Gastrocnemius medialis (tissue), 4 donors: Measurements from ENCODE around the gene NUDT1. TPM values are rescaled to one million over a fixed set of nuclear protein-coding genes. Genes with fewer than 3 reads are reported as not detected.
A peak's percentile ranks its signal among the peaks of the same experiment; 100 is the strongest.

ENCODE experiments used
- ATAC-seq, 2 donors: fragments of 150-250 bp; one replicate each; pipeline ENCODE4 v1.9.1; 2016
- DNase-seq, 2 donors: peaks; one replicate each; pipeline ENCODE4 v3.0.0-alpha.2; 2019
- H3K27ac ChIP-seq, 4 donors: fragments of 200-600 bp; sonication (generic); 1 replicate in 1 of 4; 2 replicates in 3 of 4; pipeline ENCODE4 v1.5.1; 2016 to 2018; ENCODE audit warnings: mild to moderate bottlenecking in 2 of 4, moderate library complexity in 1 of 4
- H3K27me3 ChIP-seq, 3 donors: fragments of 200-600 bp; sonication (generic) in 2 of 3; 1 replicate in 1 of 3; 2 replicates in 2 of 3; pipeline versions ENCODE4 v1.5.1 to v1.6.0; 2016 to 2019; ENCODE audit warnings: mild to moderate bottlenecking in 1 of 3, moderate library complexity in 1 of 3
- H3K36me3 ChIP-seq, 2 donors: fragments of 200-600 bp; sonication (generic) in 1 of 2; one replicate each; pipeline ENCODE4 v1.5.1; 2017 to 2018
- H3K4me1 ChIP-seq, 2 donors: fragments of 200-600 bp; sonication (generic) in 1 of 2; one replicate each; pipeline ENCODE4 v1.5.1; 2016 to 2017; ENCODE audit warnings: mild to moderate bottlenecking in 2 of 2
- H3K4me3 ChIP-seq, 4 donors: fragments of 200-600 bp; sonication (generic) in 3 of 4; 1 replicate in 1 of 4; 2 replicates in 3 of 4; pipeline ENCODE4 v1.5.1; 2016 to 2019; ENCODE audit warnings: mild to moderate bottlenecking in 2 of 4
- H3K9me3 ChIP-seq, 3 donors: fragments of 200-600 bp; sonication (generic) in 2 of 3; 1 replicate in 1 of 3; 2 replicates in 2 of 3; pipeline ENCODE4 v1.5.1; 2016 to 2019
- CTCF ChIP-seq, 5 experiments: fragments of 450-650 bp in 3 of 5; fragments of 200-600 bp in 2 of 5; sonication (generic) in 2 of 5; IDR thresholded peaks in 4 of 5; conservative IDR thresholded peaks in 1 of 5; 1 replicate in 4 of 5; 2 replicates in 1 of 5; pipeline ENCODE4 v1.5.1; 2016 to 2019; ENCODE audit warnings: antibody characterized with exemption in 5 of 5, mild to moderate bottlenecking in 3 of 5, moderate library complexity in 3 of 5
- POLR2A ChIP-seq, 2 donors: fragments of 450-650 bp; IDR thresholded peaks; one replicate each; pipeline ENCODE4 v1.6.1; 2017; ENCODE audit warnings: antibody characterized with exemption in 2 of 2, mild to moderate bottlenecking in 2 of 2, moderate library complexity in 2 of 2
- in situ Hi-C, 4 donors: fragments of 200-750 bp; cut with MboI; loops; one replicate each; pipeline versions ENCODE4 v1.15.0 to v1.8.0; 2017; ENCODE audit warnings: low sequenced_read_pairs in 4 of 4
- intact Hi-C: fragments of 100-400 bp; cut with DNase I; formaldehyde crosslinking; loops from one replicate; pipeline ENCODE4 v1.15.1; 2023; ENCODE audit warnings: low total_unique reads
- total RNA-seq, 4 donors: library from RNA; depleted of rRNA; stranded (reverse); fragments of >200 nt; gene quantifications; one replicate each; pipeline versions ENCODE4 v1.1.0 to v1.2.3, GENCODE V29; 2016

The NUDT1 gene
- total RNA-seq, 4 donors from 2014 or later: 14.7 to 22.5 (median 18.1) TPM

GRCh38 chr7:2247141-2247995, 5.3 kb downstream of the NUDT1 start:
- ATAC-seq: no peak

GRCh38 chr7:2248984-2249694, 7.1 kb downstream of the NUDT1 start:
- Histone ChIP-seq H3K27ac (peak overlapping the region in 1 of 4 donors; percentile 18), H3K4me3 (no peak overlapping the region), H3K9me3 (no peaks in the 10 kb centered on the region), H3K4me1 (no peaks in the 10 kb centered on the region), H3K27me3 (no peaks in the 10 kb centered on the region), H3K36me3 (no peaks in the 10 kb centered on the region)
- TF ChIP-seq POLR2A (IDR thresholded peaks at IDR 0.05) (no peak), CTCF (IDR thresholded peaks at IDR 0.05 in 4 of 5, conservative IDR thresholded peaks at IDR 0.05 in 1 of 5) (peak in 1 of 5 experiments; percentile 13)
- ATAC-seq (peak; percentile 38 to 76), DNase-seq (peak; percentile 25 to 43)
- in situ Hi-C loops (loop anchor here in 1 of 4 donors (10.0 kb wide), 1 partner anchor 96 kb away; no protein-coding TSS in a partner anchor), intact Hi-C loops (loop anchor here (10.0 kb wide), 1 partner anchor 306 kb away; the partner anchor contains the start of genes BRAT1 and IQCE)

More at GRCh38 chr7:2247141-2247995, 5.3 kb downstream of the NUDT1 start:
- in situ Hi-C loops (loop anchor here in 1 of 4 donors (10.0 kb wide), 1 partner anchor 97 kb away; no protein-coding TSS in a partner anchor), intact Hi-C loops (loop anchor here (10.0 kb wide), 1 partner anchor 307 kb away; the partner anchor contains the start of genes BRAT1 and IQCE)
- no peaks in the 10 kb centered on the region for H3K27me3 ChIP-seq
- no peaks in the 10 kb centered on the region for H3K36me3 ChIP-seq
- H3K4me3 ChIP-seq: no peak overlapping the region
- DNase-seq: no peak
- H3K27ac ChIP-seq: no peak overlapping the region
- peaks cover 4 to 6% of the 10 kb centered on the region in 2 donors for H3K4me1 ChIP-seq
- H3K9me3 ChIP-seq: no peaks in the 10 kb centered on the region
- TF ChIP-seq POLR2A (IDR thresholded peaks at IDR 0.05) (no peak), CTCF (IDR thresholded peaks at IDR 0.05 in 4 of 5, conservative IDR thresholded peaks at IDR 0.05 in 1 of 5) (peak in 2 of 5 experiments; percentile 27 to 46)

GRCh38 chr7:2249744-2250323, 7.8 kb downstream of the NUDT1 start:
- Histone ChIP-seq H3K9me3 (no peaks in the 10 kb centered on the region), H3K4me3 (no peak overlapping the region), H3K27ac (no peak overlapping the region), H3K36me3 (no peaks in the 10 kb centered on the region), H3K27me3 (no peaks in the 10 kb centered on the region), H3K4me1 (no peaks in the 10 kb centered on the region)
- in situ Hi-C loops (loop anchor here in 1 of 4 donors (10.0 kb wide), 1 partner anchor 95 kb away; no protein-coding TSS in a partner anchor), intact Hi-C loops (loop anchor here (10.0 kb wide), 1 partner anchor 305 kb away; the partner anchor contains the start of genes BRAT1 and IQCE)
- no peak for TF ChIP-seq POLR2A (IDR thresholded peaks at IDR 0.05)
- no peak for TF ChIP-seq CTCF (IDR thresholded peaks at IDR 0.05 in 4 of 5, conservative IDR thresholded peaks at IDR 0.05 in 1 of 5)
- DNase-seq: no peak
- no peak for ATAC-seq

- H3K27me3 ChIP-seq: no peaks in the 10 kb centered on the region
- no peaks in the 10 kb centered on the region for H3K36me3 ChIP-seq
- H3K4me3 ChIP-seq: no peak overlapping the region
- DNase-seq (no peak), ATAC-seq (no peak)
- TF ChIP-seq POLR2A (IDR thresholded peaks at IDR 0.05) (no peak), CTCF (IDR thresholded peaks at IDR 0.05 in 4 of 5, conservative IDR thresholded peaks at IDR 0.05 in 1 of 5) (no peak)
- H3K9me3 ChIP-seq: no peaks in the 10 kb centered on the region
- no peak overlapping the region for H3K27ac ChIP-seq
- in situ Hi-C loops: no loop called here
- no peaks in the 10 kb centered on the region for H3K4me1 ChIP-seq
- intact Hi-C loops: no loop called here
Measured at GRCh38 chr7:2251381-2251780, 9.4 kb downstream of the NUDT1 start.
